Endothelial cell of umbilical vein (primary cell): ENCODE measurements around the gene LAMC1. TPM values are rescaled to one million over a fixed set of nuclear protein-coding genes. Genes with fewer than 3 reads are reported as not detected.

Experiments
- BruUV-seq: library from RNA; stranded (reverse); fragments of 400-500 nt; replicated peaks from 2 replicates; lab custom pipeline; 2021; lab: Mats Ljungman, UMichigan
- CTCF ChIA-PET: fragments of 300-600, 350-600 bp; sonication (Branson Sonifier 250); formaldehyde crosslinking; loops from one replicate; lab custom pipeline; 2021; ENCODE audit warnings: antibody characterized with exemption, inconsistent platforms; lab: Charles Lee
- POLR2A ChIA-PET: fragments of 300-600, 350-600 bp; sonication (Branson Sonifier 250); formaldehyde crosslinking; loops from one replicate; lab custom pipeline; 2021; ENCODE audit warnings: antibody characterized with exemption, inconsistent platforms; lab: Charles Lee
- DNase-seq: peaks from one replicate; pipeline ENCODE4 v3.0.0-alpha.2; 2011; ENCODE audit warnings: low read depth, low spot score
- FAIRE-seq: peaks from 2 replicates; lab custom pipeline; 2011; peaks lifted over from hg19 to GRCh38; lab: Jason Lieb, UNC
- H2AFZ ChIP-seq: 2 replicates; pipeline ENCODE4 v1.6.0; 2012; ENCODE audit warnings: low read depth, low read length, control low read depth, inconsistent platforms
- H3K27ac ChIP-seq: 2 replicates; pipeline ENCODE4 v1.5.1; 2011; ENCODE audit warnings: low read depth, mild to moderate bottlenecking, control low read depth, low read length, moderate library complexity; ENCODE audit not compliant: insufficient read depth
- H3K27me3 ChIP-seq, 2 experiments: 2 replicates each; pipeline versions ENCODE4 v1.6.0 to v1.6.1; 2011; ENCODE audit warnings: low read length in 2 of 2, mixed read lengths in 1 of 2; ENCODE audit not compliant: control insufficient read depth in 2 of 2, insufficient read depth in 2 of 2
- H3K36me3 ChIP-seq, 2 experiments: 2 replicates in 1 of 2; 3 replicates in 1 of 2; pipeline ENCODE4 v1.5.1; 2011; ENCODE audit warnings: low read length in 2 of 2, mild to moderate bottlenecking in 1 of 2, moderate library complexity in 1 of 2; ENCODE audit not compliant: control insufficient read depth in 2 of 2, insufficient read depth in 2 of 2; ENCODE audit errors: extremely low read depth in 1 of 2
- H3K4me1 ChIP-seq: 3 replicates; pipeline ENCODE4 v1.5.1; 2011; ENCODE audit warnings: mild to moderate bottlenecking, low read length; ENCODE audit not compliant: control insufficient read depth, insufficient read depth; ENCODE audit errors: extremely low read depth
- H3K4me2 ChIP-seq: 2 replicates; pipeline ENCODE4 v1.6.1; 2011; ENCODE audit warnings: low read length, control low read depth, mixed read lengths; ENCODE audit not compliant: insufficient read depth
- H3K4me3 ChIP-seq, 3 experiments: fragments of 200-600 bp in 1 of 3; sonication (generic), shearing (Covaris generic) in 1 of 3; replicated peaks in 1 of 3; 2 replicates each; pipeline ENCODE4 v1.5.1; 2011 to 2016; ENCODE audit warnings: control low read depth in 3 of 3, low read length in 3 of 3, mild to moderate bottlenecking in 2 of 3, inconsistent platforms in 1 of 3, low read depth in 1 of 3, moderate library complexity in 1 of 3; ENCODE audit not compliant: insufficient read depth in 1 of 3
- H3K79me2 ChIP-seq: 2 replicates; pipeline ENCODE4 v1.6.0; 2012; ENCODE audit warnings: low read length, inconsistent platforms; ENCODE audit not compliant: control insufficient read depth, insufficient read depth
- H3K9ac ChIP-seq: replicated peaks from 2 replicates; pipeline ENCODE3; 2011; ENCODE audit warnings: low read length, control low read depth; ENCODE audit not compliant: insufficient read depth; ENCODE audit errors: extremely low read depth
- H3K9me1 ChIP-seq: replicated peaks from 3 replicates; pipeline ENCODE4 v1.6.0; 2011; ENCODE audit warnings: mild to moderate bottlenecking, low read length; ENCODE audit not compliant: control insufficient read depth, insufficient read depth; ENCODE audit errors: extremely low read depth
- H3K9me3 ChIP-seq: replicated peaks from 2 replicates; pipeline ENCODE4 v1.5.1; 2012; ENCODE audit warnings: low read length, inconsistent platforms; ENCODE audit not compliant: control insufficient read depth, insufficient read depth
- H4K20me1 ChIP-seq: replicated peaks from 2 replicates; pipeline ENCODE3; 2011; ENCODE audit warnings: mild to moderate bottlenecking, low read length; ENCODE audit not compliant: control insufficient read depth, insufficient read depth; ENCODE audit errors: extremely low read depth
- CTCF ChIP-seq, 2 donors: IDR thresholded peaks; 1 replicate in 1 of 2; 2 replicates in 1 of 2; pipeline ENCODE4 v1.5.1; 2011; ENCODE audit warnings: low read length in 2 of 2, mild to moderate bottlenecking in 2 of 2, moderate library complexity in 2 of 2, control low read depth in 1 of 2, inconsistent platforms in 1 of 2, low read depth in 1 of 2; ENCODE audit not compliant: insufficient read depth in 1 of 2; ENCODE audit errors: extremely low read depth in 1 of 2
- GATA2 ChIP-seq: IDR thresholded peaks from 2 replicates; pipeline ENCODE4 v1.7.0; 2011; ENCODE audit warnings: low read depth, mild to moderate bottlenecking, moderate library complexity, mixed read lengths, low read length; ENCODE audit not compliant: insufficient read length, insufficient read depth
- MYC ChIP-seq: IDR thresholded peaks from one replicate; pipeline ENCODE4 v1.6.1; 2011; ENCODE audit warnings: mild to moderate bottlenecking, low read depth, low read length
- POLR2A ChIP-seq: IDR thresholded peaks from 2 replicates; pipeline ENCODE4 v1.6.1; 2012; ENCODE audit warnings: low read depth, mild to moderate bottlenecking, control low read depth, low read length
- dilution Hi-C: fragments of 300-500 bp; cut with MboI; formaldehyde crosslinking; loops from one replicate; pipeline ENCODE4 v1.15.0; 2019; ENCODE audit warnings: low sequenced_read_pairs; ENCODE audit not compliant: extremely low pct_ligation_motif_present
- intact Hi-C: fragments of 100-400 bp; cut with micrococcal nuclease; formaldehyde crosslinking; loops from one replicate; pipeline ENCODE4 v1.10.0; 2022
- polyA plus RNA-seq, 4 experiments: library from polyadenylated mRNA; depleted of rRNA in 3 of 4; stranded (reverse) in 3 of 4; unstranded in 1 of 4; fragments of >200 nt; gene quantifications; 2 replicates each; pipeline versions ENCODE4 v1.2.1 to v1.2.3, GENCODE V29; 2011 to 2012; ENCODE audit warnings: missing spikeins in 1 of 4
- total RNA-seq: library from RNA; stranded (reverse); gene quantifications from 2 replicates; pipeline ENCODE4 v1.2.3, GENCODE V29; 2021

Gene LAMC1
- total and polyA plus RNA-seq, 2 donors (not counting 3 experiments of a cell fraction or from before 2014, with no cell fraction given), result 92.5 to 216 TPM

- no peak for TF ChIP-seq POLR2A
- no peak for TF ChIP-seq GATA2
- H2AFZ ChIP-seq, result no peak overlapping the region
- H3K27me3 ChIP-seq, result no peaks in the 10 kb centered on the region
- no TSS peak for BruUV-seq
- intact Hi-C loops, result no loop called here
- no peaks in the 10 kb centered on the region for H3K9me1 ChIP-seq
- no peak overlapping the region for H3K4me3 ChIP-seq
- DNase-seq (no peak), FAIRE-seq (no peak)
- no peak overlapping the region for H3K4me2 ChIP-seq
- H3K36me3 ChIP-seq, result peaks cover 8 to 18% of the 10 kb centered on the region in 2 experiments
- no peaks in the 10 kb centered on the region for H3K4me1 ChIP-seq
- H3K9ac ChIP-seq, result no peak overlapping the region
- H4K20me1 ChIP-seq, result no peaks in the 10 kb centered on the region
- no peaks in the 10 kb centered on the region for H3K9me3 ChIP-seq
- H3K27ac ChIP-seq, result no peak overlapping the region
- ChIA-PET POLR2A (no interaction called here), CTCF (interaction anchor here (1.7 kb wide), 1 partner anchor 154 kb away, joined by 3 read pairs; no protein-coding TSS in a partner anchor)
- H3K79me2 ChIP-seq, result peaks cover 7% of the 10 kb centered on the region
- dilution Hi-C loops, result no loop called here
Observed at GRCh38 chr1:183116416-183116815, 93.2 kb downstream of the LAMC1 start.

DNA sequence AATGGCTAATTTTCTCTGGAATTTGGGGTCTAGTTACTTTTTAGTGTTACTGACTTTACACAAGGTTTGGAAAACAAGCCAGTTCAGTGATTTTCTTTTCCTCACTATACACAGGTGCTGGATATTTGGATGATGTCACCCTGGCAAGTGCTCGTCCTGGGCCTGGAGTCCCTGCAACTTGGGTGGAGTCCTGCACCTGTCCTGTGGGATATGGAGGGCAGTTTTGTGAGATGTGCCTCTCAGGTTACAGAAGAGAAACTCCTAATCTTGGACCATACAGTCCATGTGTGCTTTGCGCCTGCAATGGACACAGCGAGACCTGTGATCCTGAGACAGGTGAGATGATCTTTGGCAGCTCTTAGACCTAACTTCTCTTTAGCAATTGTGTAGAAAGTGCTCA lies 98.4 kb downstream of the LAMC1 start:
- H3K36me3 ChIP-seq, result peaks cover 29 to 31% of the 10 kb centered on the region in 2 experiments
- no peak overlapping the region for H3K4me2 ChIP-seq
- H3K9ac ChIP-seq, result no peak overlapping the region
- H3K4me1 ChIP-seq, result peaks cover 10% of the 10 kb centered on the region
- intact Hi-C loops (no loop called here), dilution Hi-C loops (no loop called here)
- CTCF ChIA-PET, result no interaction called here
- H3K9me1 ChIP-seq, result no peaks in the 10 kb centered on the region
- TSS peak; percentile 11 for BruUV-seq
- POLR2A ChIA-PET, result no interaction called here
- DNase-seq, result no peak
- no peaks in the 10 kb centered on the region for H3K27me3 ChIP-seq
- no peak for TF ChIP-seq MYC
- no peak for TF ChIP-seq CTCF (IDR thresholded peaks at IDR 0.05; ENCODE audit: extremely low read depth in 1 of 2, insufficient read depth in 1 of 2, low read depth in 1 of 2, low read length in 2 of 2)
- H3K9me3 ChIP-seq, result no peaks in the 10 kb centered on the region
- no peak overlapping the region for H3K4me3 ChIP-seq
- no peak overlapping the region for H3K27ac ChIP-seq
- no peaks in the 10 kb centered on the region for H3K79me2 ChIP-seq
- no peak for FAIRE-seq
- H4K20me1 ChIP-seq, result no peaks in the 10 kb centered on the region
- no peak overlapping the region for H2AFZ ChIP-seq
